GM21737 (cell line): ENCODE measurements around the gene MEI4.
"Not testable (repeated sequence)": the region's sequence is repeated elsewhere in the genome, so short reads cannot be mapped to it uniquely, and the experiment has no call there.

Source experiments
- ATAC-seq: cut with Tn5 transposase; IDR thresholded peaks from one replicate; pipeline ENCODE4 v1.9.1; 2021; ENCODE audit warnings: mild to moderate bottlenecking, moderate library complexity; ENCODE audit not compliant: unreplicated experiment

The MEI4 gene

GRCh38 chr6:77813090-77813489 lies 160.3 kb downstream of the MEI4 start:
- ATAC-seq, result no peak

DNA sequence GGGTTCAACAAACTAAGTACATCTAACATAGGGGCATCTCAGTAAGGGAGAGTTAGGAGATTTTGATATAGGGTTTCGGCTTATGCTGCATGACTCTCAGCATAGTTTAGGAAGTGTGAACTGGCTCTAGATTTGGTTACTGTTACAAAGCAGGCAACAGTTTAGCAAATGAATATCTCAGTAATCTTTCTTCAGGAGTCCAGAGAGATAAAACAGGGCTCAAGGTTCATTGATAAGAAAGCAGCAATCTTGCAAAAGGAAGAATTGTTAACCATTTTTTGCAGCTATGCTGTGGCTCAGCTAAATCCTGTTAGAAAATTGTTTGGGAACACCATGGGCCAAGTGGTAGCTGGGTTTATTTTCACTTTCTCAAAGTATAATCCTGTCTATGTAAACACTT lies 161.3 kb downstream of the MEI4 start:
- ATAC-seq, result no peak

GRCh38 chr6:77815531-77815930 lies 162.7 kb downstream of the MEI4 start:
- no peak for ATAC-seq

GRCh38 chr6:77816766-77817270 lies 164.0 kb downstream of the MEI4 start:
- no peak for ATAC-seq

- no peak for ATAC-seq
Observed at GRCh38 chr6:77822265-77822664, 169.4 kb downstream of the MEI4 start.

DNA sequence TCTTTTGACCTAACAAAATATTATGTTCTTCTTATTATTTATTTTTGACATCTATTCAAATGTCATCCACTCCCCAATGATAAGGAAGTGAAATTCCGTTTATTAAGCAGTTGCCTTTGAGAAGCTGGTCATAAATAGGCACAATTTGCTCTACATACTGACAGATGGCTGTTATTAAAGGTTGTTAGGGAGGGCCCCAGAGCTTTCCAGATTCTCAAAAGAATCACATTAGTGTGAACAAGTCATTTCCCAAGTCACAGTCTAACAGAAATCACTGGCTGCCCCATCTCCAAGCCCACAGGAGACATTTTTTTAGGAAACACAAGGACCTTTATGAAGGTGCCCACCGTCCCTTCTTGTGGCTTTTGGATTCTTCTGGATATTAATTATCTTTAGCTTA lies 172.4 kb downstream of the MEI4 start:
- ATAC-seq, result no peak

GRCh38 chr6:77829736-77830135 lies 176.9 kb downstream of the MEI4 start:
- ATAC-seq, result no peak

GRCh38 chr6:77833749-77834148 lies 180.9 kb downstream of the MEI4 start:
- ATAC-seq, result not testable (repeated sequence)

GRCh38 chr6:77834591-77834996 lies 181.8 kb downstream of the MEI4 start:
- no peak for ATAC-seq

DNA sequence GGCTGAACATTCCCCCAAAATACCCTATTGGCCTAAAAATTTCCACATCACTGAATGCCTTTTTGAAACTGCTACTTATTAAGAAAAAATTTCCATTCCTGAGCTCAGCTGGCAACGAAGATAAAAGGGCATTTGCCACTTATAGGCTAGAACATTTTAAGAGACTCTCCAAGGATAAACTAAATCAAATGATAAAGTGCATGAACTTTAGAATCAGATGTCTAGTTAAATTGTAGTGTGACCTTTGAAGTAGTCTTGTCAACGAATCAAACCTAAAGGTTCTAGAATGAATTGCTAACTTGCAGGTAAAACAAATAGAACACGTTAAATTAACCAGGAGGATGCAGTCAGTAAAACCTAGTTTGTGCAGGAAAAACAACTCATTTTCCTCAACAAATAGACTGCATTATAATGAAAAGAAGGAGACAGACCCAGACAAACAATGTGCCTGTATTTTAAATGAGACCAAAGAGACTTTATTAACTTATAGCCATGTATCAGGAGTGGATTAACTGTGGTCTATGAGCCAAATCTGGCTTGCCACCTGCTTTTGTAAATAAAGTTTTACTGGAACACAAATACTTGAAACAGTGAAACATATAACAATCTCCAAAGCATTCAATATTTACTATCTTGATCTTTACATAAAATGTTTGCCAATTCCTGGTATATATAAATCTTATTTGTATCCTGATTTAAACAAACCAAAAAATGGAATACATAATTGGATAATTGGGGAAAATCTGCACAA lies 184.4 kb downstream of the MEI4 start:
- ATAC-seq, result no peak

- no peak for ATAC-seq
Observed at GRCh38 chr6:77839292-77839691, 186.5 kb downstream of the MEI4 start.

GRCh38 chr6:77844822-77845221 lies 192.0 kb downstream of the MEI4 start:
- no peak for ATAC-seq

DNA sequence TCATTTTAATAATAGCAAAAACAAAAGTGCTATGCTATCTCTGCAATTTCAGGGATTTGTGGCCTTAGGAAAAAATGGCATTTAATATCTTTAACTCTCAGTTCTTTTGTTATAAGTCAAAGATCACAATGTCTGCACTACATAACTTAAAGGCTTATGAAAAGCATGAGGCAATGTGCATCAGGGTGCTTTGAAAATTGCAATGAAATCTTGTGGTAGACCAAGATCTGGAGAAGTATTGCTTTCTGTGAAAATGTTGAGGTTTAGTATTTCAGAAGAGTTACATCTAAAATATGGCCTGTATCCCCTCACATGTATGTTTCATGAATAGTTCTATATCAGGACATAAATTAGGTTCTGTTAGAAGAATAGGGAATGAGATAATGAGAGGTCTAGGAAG lies 200.6 kb downstream of the MEI4 start:
- ATAC-seq, result no peak

DNA sequence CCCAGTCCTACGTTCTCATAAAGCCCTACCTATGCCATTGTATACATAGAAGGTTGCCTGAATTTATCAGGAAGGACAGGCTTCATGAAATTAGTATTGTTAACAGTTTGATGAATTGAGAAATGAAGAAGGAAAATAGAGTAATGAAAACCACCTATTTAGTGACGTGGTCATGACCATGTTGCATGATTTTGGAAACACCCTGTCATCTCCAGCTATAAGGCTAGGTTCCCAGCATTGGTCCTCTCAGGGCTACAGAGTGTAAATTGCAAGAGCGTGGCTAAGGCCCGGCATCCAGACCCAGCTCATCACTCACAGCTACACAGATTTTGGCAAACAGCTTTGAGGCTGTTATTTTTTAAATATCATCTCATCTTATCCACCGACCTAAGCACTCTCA lies 203.6 kb downstream of the MEI4 start:
- ATAC-seq, result no peak

DNA sequence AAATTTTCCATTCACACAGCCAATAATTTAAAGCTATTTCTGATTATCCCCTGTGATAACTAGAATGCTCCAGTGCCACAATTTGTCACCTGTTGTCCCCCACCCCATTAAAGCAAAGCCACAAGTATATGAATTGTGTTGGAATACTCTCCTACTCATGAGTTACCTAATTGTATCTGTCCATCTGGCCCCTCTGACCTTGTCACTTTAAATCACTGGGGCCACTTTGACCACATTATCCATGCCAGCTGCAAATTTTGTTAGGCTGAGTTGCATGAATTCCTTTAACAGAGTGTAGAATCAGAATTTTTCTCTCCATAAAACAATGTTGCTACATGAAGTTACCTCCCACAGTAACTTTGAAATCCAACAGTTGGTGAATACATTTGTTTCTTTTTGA lies 204.6 kb downstream of the MEI4 start:
- ATAC-seq, result no peak

DNA sequence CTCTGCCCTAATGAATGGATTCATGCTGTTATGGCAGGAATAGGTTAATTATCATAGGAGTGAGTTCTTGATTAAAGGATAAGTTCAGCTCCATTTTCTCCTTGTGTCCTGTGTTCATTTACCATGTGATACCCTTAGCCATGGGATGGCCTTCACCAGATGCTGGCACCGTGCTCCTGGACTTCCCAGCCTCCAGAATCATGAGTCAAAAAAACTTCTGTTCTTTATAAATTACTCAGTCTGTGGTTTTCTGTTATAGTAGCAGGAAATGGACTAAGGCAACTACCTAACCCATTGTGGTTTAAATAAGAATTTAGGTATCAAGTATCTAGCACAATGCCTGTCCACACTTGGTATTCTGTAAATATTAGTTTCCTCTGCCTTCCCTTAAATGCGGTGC lies 223.5 kb downstream of the MEI4 start:
- ATAC-seq, result no peak

DNA sequence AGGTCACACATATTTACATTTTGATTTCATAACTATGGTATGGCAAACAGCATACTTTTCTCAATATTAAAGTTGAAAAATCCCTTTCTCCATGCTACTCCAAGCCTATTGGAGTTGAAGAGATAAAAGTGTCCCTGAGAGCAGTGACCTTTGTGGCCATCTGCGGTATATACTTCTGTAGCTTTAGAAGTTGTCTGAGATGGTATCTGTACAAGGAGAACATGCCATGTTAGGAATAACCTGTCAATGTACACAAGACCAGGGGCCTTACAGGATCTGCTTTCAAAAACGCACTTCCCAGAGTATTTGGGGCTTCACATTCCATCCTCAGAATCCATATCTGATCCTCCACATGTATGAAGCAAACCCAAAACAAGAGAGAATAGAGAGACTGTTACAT lies 226.7 kb downstream of the MEI4 start:
- no peak for ATAC-seq

DNA sequence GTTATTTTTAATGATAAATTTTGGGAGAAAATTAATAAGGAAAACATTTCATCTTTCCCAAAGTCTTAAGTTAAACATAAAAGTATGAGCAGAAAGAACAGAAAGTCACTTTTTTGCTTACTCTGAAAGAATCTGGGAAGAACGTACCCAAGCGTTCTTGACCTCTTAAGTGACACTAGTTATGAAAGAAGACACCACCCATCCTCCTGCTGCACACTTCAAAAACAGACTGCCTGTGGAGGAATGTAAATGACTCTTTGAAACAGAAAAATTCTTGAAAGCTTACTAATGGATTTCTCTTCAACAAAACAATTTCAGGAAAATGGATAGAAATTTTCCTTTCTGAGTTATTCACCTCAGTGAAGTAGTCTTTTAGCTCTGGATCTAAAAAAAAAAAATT lies 227.7 kb downstream of the MEI4 start:
- no peak for ATAC-seq

GRCh38 chr6:77883851-77884250 lies 231.0 kb downstream of the MEI4 start:
- no peak for ATAC-seq

DNA sequence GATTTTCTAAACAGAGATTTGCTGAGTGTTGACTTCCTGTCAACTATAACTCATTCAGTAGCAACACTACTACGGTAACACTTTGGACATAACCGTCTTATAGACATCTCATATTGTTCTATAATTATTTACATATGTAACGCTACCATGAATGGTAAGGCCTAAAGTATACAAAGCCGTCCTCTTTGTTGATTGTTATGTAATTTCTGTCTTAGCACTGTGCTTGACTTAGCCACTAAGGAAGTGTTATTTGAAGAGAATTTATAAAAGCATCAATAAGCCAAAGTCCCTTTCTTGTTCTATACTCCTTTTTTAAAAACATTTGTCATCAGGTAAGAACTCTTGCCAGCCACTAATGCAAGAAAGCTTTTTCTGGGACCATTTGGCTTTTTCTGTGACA lies 240.6 kb downstream of the MEI4 start:
- no peak for ATAC-seq

- no peak for ATAC-seq
Observed at GRCh38 chr6:77906070-77906469, 253.2 kb downstream of the MEI4 start.

GRCh38 chr6:77910826-77911225 lies 258.0 kb downstream of the MEI4 start:
- ATAC-seq, result no peak

- ATAC-seq, result no peak
Observed at GRCh38 chr6:77926198-77926751, 273.4 kb downstream of the MEI4 start.
